Transverse colon (tissue), 4 donors: ENCODE measurements around the gene PLA2G2C. TPM values are rescaled to one million over a fixed set of nuclear protein-coding genes. Genes with fewer than 3 reads are reported as not detected.
A peak's percentile ranks its signal among the peaks of the same experiment; 100 is the strongest.

Experiments used
- DNase-seq: peaks from one replicate; pipeline ENCODE4 v3.0.0-alpha.2; 2019
- H3K27ac ChIP-seq, 4 donors: fragments of 200-600 bp; sonication (generic); 2 replicates each; pipeline ENCODE4 v1.5.1; 2016 to 2018; ENCODE audit warnings: inconsistent platforms in 4 of 4
- H3K27me3 ChIP-seq: fragments of 200-600 bp; sonication (generic); 2 replicates; pipeline ENCODE4 v1.5.1; 2017; ENCODE audit warnings: inconsistent platforms
- H3K36me3 ChIP-seq, 4 donors: fragments of 200-600 bp; sonication (generic); 2 replicates each; pipeline ENCODE4 v1.5.1; 2017 to 2019; ENCODE audit warnings: inconsistent platforms in 4 of 4
- H3K4me1 ChIP-seq, 4 donors: fragments of 200-600 bp; sonication (generic); 2 replicates each; pipeline ENCODE4 v1.5.1; 2017 to 2020; ENCODE audit warnings: inconsistent platforms in 4 of 4
- H3K4me3 ChIP-seq, 4 donors: fragments of 200-600 bp; sonication (generic); 1 replicate in 1 of 4; 2 replicates in 3 of 4; pipeline versions ENCODE4 v1.5.1 to v1.6.1; 2017 to 2019; ENCODE audit warnings: inconsistent platforms in 4 of 4
- H3K9me3 ChIP-seq, 2 donors: fragments of 200-600 bp; sonication (generic); 2 replicates each; pipeline ENCODE4 v1.5.1; 2017 to 2019; ENCODE audit warnings: inconsistent platforms in 2 of 2
- EP300 ChIP-seq: sonication (generic); formaldehyde crosslinking; IDR thresholded peaks from one replicate; pipeline ENCODE4 v1.6.1; 2017; ENCODE audit warnings: antibody characterized with exemption, low read depth
- POLR2A ChIP-seq: fragments of 450-650 bp; IDR thresholded peaks from one replicate; pipeline ENCODE4 v1.6.1; 2016; ENCODE audit warnings: antibody characterized with exemption, mild to moderate bottlenecking, moderate library complexity
- POLR2AphosphoS5 ChIP-seq, 3 donors: sonication (generic); formaldehyde crosslinking; IDR thresholded peaks; one replicate each; pipeline ENCODE4 v1.6.1; 2016; ENCODE audit warnings: antibody characterized with exemption in 3 of 3
- WGBS, 2 donors: methylation state at CpG; one replicate each; pipeline ENCODE4 v1.1.5; 2018; ENCODE audit warnings: low coverage in 1 of 2; 5-methylcytosine and 5-hydroxymethylcytosine counted together
- in situ Hi-C, 4 donors: fragments of 200-750 bp; cut with MboI; loops; one replicate each; pipeline versions ENCODE4 v1.15.0 to v1.15.1; 2017; ENCODE audit warnings: low sequenced_read_pairs in 3 of 4, low pct_ligation_motif_present in 1 of 4, low pct_unique_long_range_greater_than_20kb in 1 of 4
- intact Hi-C: fragments of 100-400 bp; cut with DNase I; formaldehyde crosslinking; loops from one replicate; pipeline ENCODE4 v1.15.1; 2023; ENCODE audit warnings: low total_unique reads
- total RNA-seq, 4 donors: library from RNA; depleted of rRNA; stranded (reverse); fragments of >200 nt; gene quantifications; one replicate each; pipeline ENCODE4 v1.1.0, GENCODE V29; 2016
- TF ChIP-seq, protein P1 (sequence below), 5 experiments: fragments of 200-600 bp in 3 of 5; fragments of 450-650 bp in 2 of 5; sonication (generic) in 3 of 5; IDR thresholded peaks; 1 replicate in 2 of 5; 2 replicates in 3 of 5; pipeline ENCODE4 v1.5.1; 2016 to 2017; ENCODE audit warnings: antibody characterized with exemption in 5 of 5, inconsistent platforms in 3 of 5, mild to moderate bottlenecking in 2 of 5, moderate library complexity in 1 of 5

PLA2G2C gene
- total RNA-seq, 4 donors from 2014 or later = 0.14 to 4.1 (median 0.16) TPM; not detected in 1

DNA sequence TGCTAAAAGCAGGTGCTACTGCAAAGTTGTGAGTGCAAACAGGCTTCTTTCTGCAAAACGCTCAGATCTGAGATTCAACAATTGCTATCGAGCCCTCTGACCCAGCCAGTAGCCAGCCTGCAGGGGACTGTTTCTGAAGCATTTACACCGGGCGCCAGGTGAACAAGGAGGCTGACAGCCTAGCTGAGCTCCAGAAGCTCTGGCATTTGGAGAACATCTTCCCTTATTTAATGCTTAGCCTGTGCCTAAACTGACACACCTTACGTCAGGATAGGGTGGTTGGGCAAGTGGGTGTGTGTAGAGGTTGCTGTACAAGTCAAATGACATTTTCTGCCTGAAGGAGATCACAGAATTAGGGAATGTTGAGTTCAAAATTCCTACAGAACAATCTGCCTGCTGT is 15.8 kb upstream of the PLA2G2C start:
- no peak for DNase-seq
- H3K27me3 ChIP-seq = no peaks in the 10 kb centered on the region
- WGBS, 2 donors = 93% methylated on average over 5 of the region's 5 CpGs; no CpG with 5 or more reads in 1 of the 2 donors
- H3K36me3 ChIP-seq = no peaks in the 10 kb centered on the region
- intact Hi-C loops = no loop called here
- no peaks in the 10 kb centered on the region for H3K9me3 ChIP-seq
- no peak overlapping the region for H3K4me3 ChIP-seq
- in situ Hi-C loops = no loop called here
- TF ChIP-seq EP300 (no peak), POLR2A (no peak), POLR2AphosphoS5 (IDR thresholded peaks at IDR 0.05) (no peak)
- TF ChIP-seq, protein P1, sequence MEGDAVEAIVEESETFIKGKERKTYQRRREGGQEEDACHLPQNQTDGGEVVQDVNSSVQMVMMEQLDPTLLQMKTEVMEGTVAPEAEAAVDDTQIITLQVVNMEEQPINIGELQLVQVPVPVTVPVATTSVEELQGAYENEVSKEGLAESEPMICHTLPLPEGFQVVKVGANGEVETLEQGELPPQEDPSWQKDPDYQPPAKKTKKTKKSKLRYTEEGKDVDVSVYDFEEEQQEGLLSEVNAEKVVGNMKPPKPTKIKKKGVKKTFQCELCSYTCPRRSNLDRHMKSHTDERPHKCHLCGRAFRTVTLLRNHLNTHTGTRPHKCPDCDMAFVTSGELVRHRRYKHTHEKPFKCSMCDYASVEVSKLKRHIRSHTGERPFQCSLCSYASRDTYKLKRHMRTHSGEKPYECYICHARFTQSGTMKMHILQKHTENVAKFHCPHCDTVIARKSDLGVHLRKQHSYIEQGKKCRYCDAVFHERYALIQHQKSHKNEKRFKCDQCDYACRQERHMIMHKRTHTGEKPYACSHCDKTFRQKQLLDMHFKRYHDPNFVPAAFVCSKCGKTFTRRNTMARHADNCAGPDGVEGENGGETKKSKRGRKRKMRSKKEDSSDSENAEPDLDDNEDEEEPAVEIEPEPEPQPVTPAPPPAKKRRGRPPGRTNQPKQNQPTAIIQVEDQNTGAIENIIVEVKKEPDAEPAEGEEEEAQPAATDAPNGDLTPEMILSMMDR (IDR thresholded peaks at IDR 0.05) = no peak
- no peaks in the 10 kb centered on the region for H3K4me1 ChIP-seq
- H3K27ac ChIP-seq = no peak overlapping the region

GRCh38 chr1:20200966-20201365 is 14.6 kb upstream of the PLA2G2C start:
- WGBS, 2 donors = 80 to 81% methylated on average over 1 to 2 of the region's 2 CpGs
- intact Hi-C loops (no loop called here), in situ Hi-C loops (no loop called here)
- no peaks in the 10 kb centered on the region for H3K9me3 ChIP-seq
- no peaks in the 10 kb centered on the region for H3K36me3 ChIP-seq
- H3K27me3 ChIP-seq = no peaks in the 10 kb centered on the region
- no peak overlapping the region for H3K4me3 ChIP-seq
- no peak for DNase-seq
- no peak overlapping the region for H3K27ac ChIP-seq
- TF ChIP-seq POLR2AphosphoS5 (IDR thresholded peaks at IDR 0.05) (no peak), POLR2A (no peak), EP300 (no peak)
- TF ChIP-seq, protein P1 (IDR thresholded peaks at IDR 0.05) = no peak
- no peaks in the 10 kb centered on the region for H3K4me1 ChIP-seq

GRCh38 chr1:20199840-20200239 is 13.5 kb upstream of the PLA2G2C start:
- TF ChIP-seq POLR2A = no peak
- no peak for TF ChIP-seq EP300
- no peak for TF ChIP-seq POLR2AphosphoS5 (IDR thresholded peaks at IDR 0.05)
- WGBS, 2 donors = 53 to 60% methylated on average over 1 to 2 of the region's 2 CpGs
- no peak for DNase-seq
- intact Hi-C loops (no loop called here), in situ Hi-C loops (no loop called here)
- H3K27ac ChIP-seq = no peak overlapping the region
- H3K4me3 ChIP-seq = no peak overlapping the region
- no peaks in the 10 kb centered on the region for H3K27me3 ChIP-seq
- no peaks in the 10 kb centered on the region for H3K9me3 ChIP-seq
- H3K4me1 ChIP-seq = peaks cover 0 to 7% (median 2%) of the 10 kb centered on the region in 4 donors
- no peaks in the 10 kb centered on the region for H3K36me3 ChIP-seq

- intact Hi-C loops (no loop called here), in situ Hi-C loops (no loop called here)
- no peaks in the 10 kb centered on the region for H3K9me3 ChIP-seq
- H3K27me3 ChIP-seq = no peaks in the 10 kb centered on the region
- H3K36me3 ChIP-seq = no peaks in the 10 kb centered on the region
- peak; percentile 42 for DNase-seq
- H3K4me3 ChIP-seq = no peak overlapping the region
- H3K4me1 ChIP-seq = peaks cover 0 to 11% (median 6%) of the 10 kb centered on the region in 4 donors
- TF ChIP-seq EP300 (no peak), POLR2AphosphoS5 (IDR thresholded peaks at IDR 0.05) (peak in 1 of 3 donors; percentile 21), POLR2A (no peak)
- TF ChIP-seq, protein P1 (IDR thresholded peaks at IDR 0.05) = no peak
- 44 to 59% methylated on average over 2 to 3 of the region's 3 CpGs for WGBS, 2 donors
- H3K27ac ChIP-seq = no peak overlapping the region
Measured at GRCh38 chr1:20199403-20199802, 13.1 kb upstream of the PLA2G2C start.

DNA sequence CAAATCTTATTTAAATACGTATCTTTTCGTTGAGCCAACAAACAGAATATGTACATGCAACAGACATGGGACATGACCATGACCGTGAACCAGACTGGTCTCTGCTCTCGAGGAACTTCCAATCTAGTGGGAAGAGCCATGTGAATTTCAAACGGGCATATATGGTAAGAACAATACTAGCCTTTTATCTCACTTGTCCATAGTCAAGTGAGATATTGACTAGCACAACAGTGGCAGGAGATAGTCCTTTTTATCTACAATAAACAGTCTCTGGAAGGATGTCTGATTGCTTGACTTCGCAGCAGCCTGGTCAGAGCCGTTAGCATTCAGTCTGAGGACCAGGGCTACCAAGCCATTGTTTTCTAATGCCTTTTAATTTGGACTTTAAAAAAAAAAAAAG is 12.6 kb upstream of the PLA2G2C start:
- in situ Hi-C loops = no loop called here
- no peak for DNase-seq
- H3K27ac ChIP-seq = no peak overlapping the region
- H3K27me3 ChIP-seq = no peaks in the 10 kb centered on the region
- WGBS, 2 donors = 74 to 86% methylated on average over 6 to 7 of the region's 7 CpGs
- peaks cover 0 to 15% (median 8%) of the 10 kb centered on the region in 4 donors for H3K4me1 ChIP-seq
- intact Hi-C loops = no loop called here
- H3K36me3 ChIP-seq = no peaks in the 10 kb centered on the region
- H3K9me3 ChIP-seq = no peaks in the 10 kb centered on the region
- TF ChIP-seq, protein P1 (IDR thresholded peaks at IDR 0.05) = no peak
- no peak for TF ChIP-seq EP300
- H3K4me3 ChIP-seq = no peak overlapping the region
